Measurements from ENCODE around the gene YWHAE. TPM values are rescaled to one million over a fixed set of nuclear protein-coding genes. Genes with fewer than 3 reads are reported as not detected.

YWHAE gene
- total and polyA plus RNA-seq, 7 donors, result 641 to 927 (median 820) TPM

GRCh38 chr17:1331708-1332107 is 68.3 kb downstream of the YWHAE start:
- Histone ChIP-seq H3K9me3 (no peaks in the 10 kb centered on the region), H3K36me3 (ENCODE audit: insufficient read depth in 1 of 2, low read depth in 1 of 2) (no peaks in the 10 kb centered on the region), H3K27me3 (ENCODE audit: insufficient read depth in 3 of 3, low read length in 2 of 3) (no peaks in the 10 kb centered on the region), H3K27ac (no peak overlapping the region), H3K4me1 (peaks cover 3% of the 10 kb centered on the region), H3K4me3 (no peak overlapping the region)
- TF ChIP-seq CTCF (IDR thresholded peaks at IDR 0.05), result no peak
- peak in 1 of 4 donors; percentile 20 for ATAC-seq
- DNase-seq, result no peak
- WGBS, 3 donors, result 81 to 85% (median 81%) methylated on average over 8 of the region's 8 CpGs
- intact Hi-C loops (cut with DNase I), result loop anchor here (5.0 kb wide), 2 partner anchors 54 to 74 kb away; partner anchors contain the start of gene TRARG1 (in 2 of the 2)

GRCh38 chr17:1329745-1330343 is 70.2 kb downstream of the YWHAE start:
- intact Hi-C loops (cut with DNase I), result loop anchor here (5.0 kb wide), 2 partner anchors 53 to 73 kb away; partner anchors contain the start of gene TRARG1 (in 2 of the 2)
- no peak for ATAC-seq
- no peak for DNase-seq

GRCh38 chr17:1328437-1328836 is 71.6 kb downstream of the YWHAE start:
- intact Hi-C loops (cut with DNase I), result no loop called here
- WGBS, 3 donors, result 54 to 81% (median 74%) methylated on average over 7 of the region's 7 CpGs

More at GRCh38 chr17:1329745-1330343, 70.2 kb downstream of the YWHAE start:
- WGBS, 3 donors, result 71 to 76% (median 74%) methylated on average over 12 of the region's 12 CpGs
- Histone ChIP-seq H3K27me3 (ENCODE audit: insufficient read depth in 3 of 3, low read length in 2 of 3) (no peaks in the 10 kb centered on the region), H3K4me3 (no peak overlapping the region), H3K27ac (no peak overlapping the region), H3K9me3 (no peaks in the 10 kb centered on the region), H3K36me3 (ENCODE audit: insufficient read depth in 1 of 2, low read depth in 1 of 2) (no peaks in the 10 kb centered on the region), H3K4me1 (peaks cover 3% of the 10 kb centered on the region)
- no peak for TF ChIP-seq CTCF (IDR thresholded peaks at IDR 0.05)

GRCh38 chr17:1325766-1326165 is 74.3 kb downstream of the YWHAE start:
- no peak for TF ChIP-seq CTCF (IDR thresholded peaks at IDR 0.05)
- ATAC-seq (no peak), DNase-seq (no peak)
- WGBS, 3 donors, result 74 to 81% (median 79%) methylated on average over 12 of the region's 12 CpGs
- H3K36me3 ChIP-seq (ENCODE audit: insufficient read depth in 1 of 2, low read depth in 1 of 2), result no peaks in the 10 kb centered on the region
- no peak overlapping the region for H3K4me3 ChIP-seq
- H3K9me3 ChIP-seq, result no peaks in the 10 kb centered on the region
- H3K27ac ChIP-seq, result no peak overlapping the region
- no peaks in the 10 kb centered on the region for H3K4me1 ChIP-seq
- no peaks in the 10 kb centered on the region for H3K27me3 ChIP-seq (ENCODE audit: insufficient read depth in 3 of 3, low read length in 2 of 3)
- intact Hi-C loops (cut with DNase I), result no loop called here

More at GRCh38 chr17:1328437-1328836, 71.6 kb downstream of the YWHAE start:
- DNase-seq (no peak), ATAC-seq (no peak)
- H3K27ac ChIP-seq, result no peak overlapping the region
- H3K4me3 ChIP-seq, result no peak overlapping the region
- H3K27me3 ChIP-seq (ENCODE audit: insufficient read depth in 3 of 3, low read length in 2 of 3), result no peaks in the 10 kb centered on the region
- TF ChIP-seq CTCF (IDR thresholded peaks at IDR 0.05), result no peak
- H3K4me1 ChIP-seq, result peaks cover 3% of the 10 kb centered on the region
- H3K9me3 ChIP-seq, result no peaks in the 10 kb centered on the region
- no peaks in the 10 kb centered on the region for H3K36me3 ChIP-seq (ENCODE audit: insufficient read depth in 1 of 2, low read depth in 1 of 2)

Data from psoas muscle (tissue), 8 donors.